ENCODE measurements around the gene PTPRK.

- TF ChIP-seq CTCF (conservative IDR thresholded peaks at IDR 0.05 in 1 of 2, IDR thresholded peaks at IDR 0.05 in 1 of 2; ENCODE audit: extremely low read depth in 1 of 2, insufficient read depth in 1 of 2, low read depth in 1 of 2, low read length in 2 of 2) = no peak
- no peak for TF ChIP-seq EZH2 (IDR thresholded peaks at IDR 0.05; ENCODE audit: borderline replicate concordance, low read length)
Observed at GRCh38 chr6:128172081-128172480, 348.3 kb downstream of the PTPRK start.
